NCI-H2081 (cell line): ENCODE measurements around the gene CNR1.
"Not testable (repeated sequence)": the region's sequence is repeated elsewhere in the genome, so short reads cannot be mapped to it uniquely, and the experiment has no call there.

Experiments
- DNase-seq, 2 experiments: peaks; one replicate each; lab custom pipeline; 2025; lab: John Stamatoyannopoulos, UW

The CNR1 gene

GRCh38 chr6:88165844-88166492, at the start of gene CNR1:
Gene CNR1 (minus strand): TSS chr6:88166347. CDS start chr6:88145274, 21,073 bp downstream.
- peak; percentile 38 to 62 for DNase-seq

GRCh38 chr6:88211446-88211845, 45.3 kb upstream of the CNR1 start:
- no peak for DNase-seq

GRCh38 chr6:88209301-88209700, 43.2 kb upstream of the CNR1 start:
- no peak for DNase-seq

- DNase-seq = no peak
Observed at GRCh38 chr6:88208726-88209125, 42.6 kb upstream of the CNR1 start.

GRCh38 chr6:88201734-88202133, 35.6 kb upstream of the CNR1 start:
- not testable (repeated sequence) for DNase-seq

- DNase-seq = no peak
Observed at GRCh38 chr6:88184921-88185320, 18.8 kb upstream of the CNR1 start.

GRCh38 chr6:88183471-88183870, 17.3 kb upstream of the CNR1 start:
- no peak for DNase-seq

GRCh38 chr6:88179692-88180091, 13.5 kb upstream of the CNR1 start:
- no peak for DNase-seq

GRCh38 chr6:88177961-88178464, 11.9 kb upstream of the CNR1 start:
- no peak for DNase-seq

GRCh38 chr6:88174906-88175305, 8.8 kb upstream of the CNR1 start:
- DNase-seq = no peak

- no peak for DNase-seq
Observed at GRCh38 chr6:88171312-88171711, 5.2 kb upstream of the CNR1 start.

- DNase-seq = no peak
Observed at GRCh38 chr6:88168362-88168761, 2.2 kb upstream of the CNR1 start.

GRCh38 chr6:88167352-88167937, 1.3 kb upstream of the CNR1 start:
- DNase-seq = no peak

GRCh38 chr6:88166493-88167351, 575 bp upstream of the CNR1 start:
- no peak for DNase-seq

- DNase-seq = peak in 1 of 2 experiments; percentile 38
Observed at GRCh38 chr6:88165087-88165843, 882 bp downstream of the CNR1 start.

GRCh38 chr6:88164061-88164460, 2.1 kb downstream of the CNR1 start:
- DNase-seq = no peak

GRCh38 chr6:88163616-88164015, 2.5 kb downstream of the CNR1 start:
- DNase-seq = no peak

- no peak for DNase-seq
Observed at GRCh38 chr6:88161940-88162339, 4.2 kb downstream of the CNR1 start.

- no peak for DNase-seq
Observed at GRCh38 chr6:88157106-88157505, 9.0 kb downstream of the CNR1 start.

- DNase-seq = no peak
Observed at GRCh38 chr6:88145298-88145963, 20.7 kb downstream of the CNR1 start.

GRCh38 chr6:88144637-88145297, 21.4 kb downstream of the CNR1 start:
- no peak for DNase-seq
